GM18868 (cell line): Measurements from ENCODE around the gene PPP4R3B.

Experiments
- ATAC-seq: cut with Tn5 transposase; IDR thresholded peaks from one replicate; pipeline ENCODE4 v1.9.1; 2021; ENCODE audit warnings: mild to moderate bottlenecking, moderate library complexity; ENCODE audit not compliant: unreplicated experiment

PPP4R3B gene

GRCh38 chr2:55617175-55618024 lies at the start of gene PPP4R3B:
TSS of gene PPP4R3B (minus strand) at chr2:55617622. CDS start at chr2:55617285, 337 bp downstream.
- ATAC-seq = peak; percentile 87

- ATAC-seq = no peak
These were observed 35.8 kb upstream of the PPP4R3B start for GRCh38 chr2:55653255-55653654.

DNA sequence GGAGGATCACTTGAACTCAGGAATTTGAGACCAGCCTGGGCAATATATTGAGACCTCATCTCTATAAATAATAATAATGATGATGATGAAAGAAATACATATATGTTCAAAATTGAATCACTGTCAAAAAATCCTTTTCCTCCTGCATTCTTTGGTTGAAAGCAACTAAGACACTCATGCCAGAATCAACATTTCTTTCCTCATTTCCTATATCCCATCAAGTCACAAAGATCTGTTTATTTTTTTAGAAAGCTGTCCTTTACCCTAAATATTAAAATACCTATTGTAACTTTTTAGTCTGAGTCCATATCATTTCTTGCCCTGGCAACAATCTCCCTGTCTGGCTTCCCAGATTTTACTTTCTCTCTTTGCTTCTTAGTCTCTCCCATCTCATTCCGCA lies 31.8 kb upstream of the PPP4R3B start:
- no peak for ATAC-seq

GRCh38 chr2:55636831-55637230 lies 19.4 kb upstream of the PPP4R3B start:
- no peak for ATAC-seq

- no peak for ATAC-seq
These were observed 11.5 kb upstream of the PPP4R3B start for GRCh38 chr2:55628931-55629330.

GRCh38 chr2:55627915-55628314 lies 10.5 kb upstream of the PPP4R3B start:
- no peak for ATAC-seq

DNA sequence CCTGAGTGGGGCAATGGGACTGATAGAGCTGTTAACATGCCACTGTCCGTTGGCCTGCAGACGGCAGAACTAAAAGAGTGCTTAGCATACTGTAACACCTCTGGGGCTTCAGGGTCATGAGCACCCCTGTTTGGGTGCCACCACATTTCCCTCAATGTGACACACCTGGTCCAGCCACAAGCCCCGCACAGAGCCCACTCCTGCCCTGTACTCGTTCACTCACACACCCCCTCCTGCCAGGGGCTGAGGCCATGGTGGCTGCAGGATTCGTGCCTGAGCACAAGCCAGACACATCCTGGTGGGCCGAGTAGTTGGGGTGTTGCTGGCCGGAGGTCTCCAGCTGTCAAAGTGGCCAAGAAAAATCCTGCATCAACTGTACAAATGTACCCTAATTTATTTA lies 4.4 kb upstream of the PPP4R3B start:
- ATAC-seq = no peak

DNA sequence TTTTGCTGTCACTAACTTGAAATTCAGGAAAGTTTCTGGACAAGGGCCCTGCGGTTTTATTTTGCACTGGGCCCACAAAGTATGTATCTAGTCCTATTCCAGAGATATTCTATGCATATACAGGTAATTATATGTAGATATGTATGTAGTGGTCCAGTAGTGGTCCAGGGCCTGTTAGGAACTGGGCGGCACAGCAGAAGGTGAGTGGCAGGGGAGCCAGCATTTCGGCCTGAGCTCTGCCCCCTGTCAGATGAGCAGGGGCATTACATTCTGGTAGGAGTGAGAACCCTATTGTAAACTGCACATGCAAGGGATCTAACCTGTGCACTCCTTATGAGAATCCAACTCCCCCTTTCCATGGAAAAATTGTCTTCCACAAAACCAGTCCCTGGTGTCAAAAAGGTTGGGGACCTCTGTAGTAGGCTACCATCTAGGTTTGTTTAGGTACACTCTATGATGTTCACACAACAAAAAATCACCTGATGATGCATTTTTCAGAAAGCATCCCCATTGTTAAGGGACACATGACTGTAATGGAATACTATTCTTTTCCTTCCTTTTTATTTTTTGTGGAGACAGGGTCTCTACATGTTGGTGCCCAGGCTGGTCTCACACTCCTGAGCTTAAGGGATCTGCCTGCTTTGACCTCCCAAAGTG lies 2.8 kb upstream of the PPP4R3B start:
- no peak for ATAC-seq

DNA sequence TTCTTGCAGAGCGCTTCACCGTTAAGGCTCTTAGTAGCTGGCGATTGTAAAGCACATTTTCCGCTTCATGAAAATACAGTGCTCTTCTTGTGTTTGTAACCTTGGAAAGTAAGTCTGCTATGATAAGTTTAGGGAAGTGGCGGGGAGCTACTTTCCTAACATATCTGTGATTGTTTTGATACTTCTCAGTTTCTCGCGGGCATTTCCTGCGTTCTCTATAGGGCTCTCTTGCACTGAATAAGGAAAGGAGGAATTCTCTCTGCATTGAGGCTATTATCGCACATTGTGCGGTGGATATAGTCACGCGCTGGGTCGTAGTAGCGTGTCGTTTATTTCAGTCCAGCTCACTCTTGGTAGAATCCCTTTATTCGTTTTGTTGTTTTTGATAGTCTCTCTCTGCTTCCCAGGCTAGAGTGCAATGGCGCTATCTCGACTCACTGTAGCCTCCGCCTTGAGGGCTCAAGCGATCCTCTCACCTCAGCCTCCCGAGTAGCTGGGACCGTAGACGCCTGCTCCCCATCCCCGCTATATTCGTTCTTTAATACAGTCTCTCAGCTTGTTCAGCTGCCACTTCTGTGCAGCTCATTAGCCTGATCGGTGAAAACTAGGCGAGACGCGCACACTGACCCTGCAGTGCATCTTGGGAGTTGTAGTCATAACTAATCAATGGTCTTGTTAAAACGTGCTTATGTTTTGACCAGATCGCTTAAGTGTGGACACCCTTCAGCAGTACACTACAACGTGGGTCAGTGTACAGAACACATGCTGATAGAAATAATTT lies 1.0 kb upstream of the PPP4R3B start:
- peak; percentile 41 for ATAC-seq

DNA sequence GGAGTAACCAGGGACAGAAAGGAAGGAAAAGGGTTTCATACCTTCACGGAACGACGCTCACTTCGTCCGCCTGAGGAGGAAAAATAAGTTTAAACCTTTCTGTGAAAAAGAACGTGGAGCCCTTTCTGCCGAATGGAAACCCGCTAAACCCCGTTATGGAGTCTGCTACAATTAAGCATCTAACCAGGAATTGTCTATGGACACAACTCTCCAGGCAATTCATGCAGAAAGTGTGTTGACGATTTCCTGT lies 528 bp upstream of the PPP4R3B start:
- no peak for ATAC-seq

GRCh38 chr2:55616551-55617174 lies 759 bp downstream of the PPP4R3B start:
- peak; percentile 21 for ATAC-seq

DNA sequence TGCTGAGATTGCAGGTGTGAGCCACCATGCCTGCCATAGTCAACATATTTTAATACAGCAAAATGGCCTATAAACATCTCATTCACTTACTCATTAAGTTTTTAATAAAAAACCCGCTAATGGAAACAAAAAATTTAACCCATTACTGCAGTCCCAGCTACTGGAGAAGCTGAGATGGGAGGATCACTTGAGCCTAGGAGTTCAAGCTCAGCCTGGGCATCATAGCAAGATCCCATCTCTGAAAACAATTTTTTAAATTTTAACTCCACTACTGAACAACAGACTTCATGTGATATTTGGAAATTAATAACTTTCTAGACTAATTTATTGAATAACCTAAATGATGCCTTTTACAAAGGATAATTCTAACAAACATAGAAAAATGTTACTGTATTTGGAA lies 5.4 kb downstream of the PPP4R3B start:
- no peak for ATAC-seq

GRCh38 chr2:55610954-55611743 lies 6.3 kb downstream of the PPP4R3B start:
- no peak for ATAC-seq

- no peak for ATAC-seq
These were observed 7.4 kb downstream of the PPP4R3B start for GRCh38 chr2:55609938-55610578.

DNA sequence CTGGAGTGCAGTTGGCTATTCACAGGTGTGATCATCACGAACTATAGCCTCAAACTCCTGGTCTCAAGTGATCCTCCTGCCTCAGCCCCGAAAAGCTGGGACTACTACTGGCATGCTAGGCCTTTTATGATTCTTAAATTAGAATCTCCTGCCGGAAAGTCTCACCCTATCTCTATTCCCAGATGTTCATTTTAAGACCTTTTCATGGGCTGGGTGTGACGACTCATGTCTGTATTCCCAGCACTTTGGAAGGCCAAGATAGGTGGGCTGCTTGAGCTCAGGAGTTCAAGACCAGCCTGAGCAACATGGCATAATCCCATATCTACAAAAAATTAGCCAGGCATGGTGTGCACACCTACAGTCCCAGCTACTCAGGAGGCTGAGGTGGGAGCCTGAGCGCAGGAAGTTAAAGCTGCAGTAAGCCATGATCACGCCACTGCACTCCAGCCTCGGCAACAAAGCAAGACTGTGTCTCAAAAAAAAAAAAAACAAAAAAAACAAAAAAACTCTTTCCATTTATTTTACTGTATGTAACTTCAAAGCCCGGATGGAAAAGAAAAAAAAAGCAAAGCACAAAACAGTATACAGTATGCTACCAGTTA lies 8.1 kb downstream of the PPP4R3B start:
- no peak for ATAC-seq

DNA sequence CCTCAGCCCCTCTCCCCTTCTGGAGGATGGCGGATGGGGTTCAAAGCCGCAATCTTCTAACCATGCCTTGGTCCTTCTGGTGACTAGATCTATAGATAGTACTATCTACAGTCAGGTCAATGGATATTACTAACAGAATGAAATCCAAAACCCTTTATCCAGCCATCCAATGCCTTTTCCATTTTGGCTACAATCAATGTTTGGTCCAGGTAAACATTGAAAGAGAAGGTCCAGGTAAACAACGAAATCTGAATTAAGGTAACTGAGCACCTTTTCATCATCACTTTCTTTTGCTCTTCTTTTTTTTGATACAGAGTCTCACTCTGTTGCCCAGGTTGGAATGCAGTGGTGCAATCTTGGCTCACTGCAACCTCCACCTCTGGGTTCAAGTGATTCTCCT lies 9.7 kb downstream of the PPP4R3B start:
- no peak for ATAC-seq

- no peak for ATAC-seq
These were observed 13.3 kb downstream of the PPP4R3B start for GRCh38 chr2:55604027-55604565.

- no peak for ATAC-seq
These were observed 15.6 kb downstream of the PPP4R3B start for GRCh38 chr2:55601849-55602248.

- ATAC-seq = no peak
These were observed 19.2 kb downstream of the PPP4R3B start for GRCh38 chr2:55598056-55598795.
